Large intestine (tissue), 3 donors: ENCODE results near the gene KIF6. TPM values are rescaled to one million over a fixed set of nuclear protein-coding genes. Genes with fewer than 3 reads are reported as not detected.

Source experiments
- DNase-seq, 2 donors: peaks; one replicate each; pipeline versions ENCODE4 v3.0.0 to v3.0.0-alpha.2; 2013
- H3K27ac ChIP-seq: one replicate; pipeline ENCODE4 v1.5.1; 2013; ENCODE audit warnings: low read length
- H3K27me3 ChIP-seq: 2 replicates; pipeline ENCODE4 v1.6.1; 2013; ENCODE audit warnings: low read length; ENCODE audit not compliant: control insufficient read depth, insufficient read depth
- H3K36me3 ChIP-seq: 2 replicates; pipeline ENCODE4 v1.6.1; 2013; ENCODE audit warnings: low read length; ENCODE audit not compliant: control insufficient read depth, insufficient read depth
- H3K4me1 ChIP-seq: one replicate; pipeline ENCODE4 v1.6.1; 2013; ENCODE audit warnings: low read length; ENCODE audit not compliant: control insufficient read depth, insufficient read depth
- H3K4me3 ChIP-seq: one replicate; pipeline ENCODE4 v1.5.1; 2013; ENCODE audit warnings: low read length
- H3K9me3 ChIP-seq: one replicate; pipeline ENCODE4 v1.6.1; 2013; ENCODE audit warnings: mild to moderate bottlenecking, low read depth, low read length, moderate library complexity; ENCODE audit not compliant: control insufficient read depth
- WGBS: methylation state at CpG from one replicate; pipeline ENCODE4 v1.1.5; 2013; ENCODE audit warnings: low lambda C conversion rate; ENCODE audit not compliant: insufficient coverage; 5-methylcytosine and 5-hydroxymethylcytosine counted together
- polyA plus RNA-seq: library from polyadenylated mRNA; unstranded; fragments of 120-200 nt; gene quantifications from one replicate; pipeline ENCODE4 v1.2.1, GENCODE V29; 2013

The KIF6 gene
- polyA plus RNA-seq, 1 donor = 0.70 TPM

- H3K27ac ChIP-seq = no peak overlapping the region
Measured at GRCh38 chr6:39370390-39370789, 354.8 kb downstream of the KIF6 start.

GRCh38 chr6:39369987-39370386 is 355.2 kb downstream of the KIF6 start:
- H3K9me3 ChIP-seq = no peaks in the 10 kb centered on the region
- H3K27ac ChIP-seq = no peak overlapping the region
- no peaks in the 10 kb centered on the region for H3K27me3 ChIP-seq
- H3K36me3 ChIP-seq = no peaks in the 10 kb centered on the region
- H3K4me3 ChIP-seq = no peak overlapping the region
- no peak for DNase-seq
- WGBS = no CpG with 5 or more reads among the region's 1 CpG
- no peaks in the 10 kb centered on the region for H3K4me1 ChIP-seq

More at GRCh38 chr6:39370390-39370789, 354.8 kb downstream of the KIF6 start:
- no peaks in the 10 kb centered on the region for H3K9me3 ChIP-seq
- H3K4me1 ChIP-seq = no peaks in the 10 kb centered on the region
- no peak for DNase-seq
- H3K4me3 ChIP-seq = no peak overlapping the region
- no peaks in the 10 kb centered on the region for H3K27me3 ChIP-seq
- H3K36me3 ChIP-seq = no peaks in the 10 kb centered on the region
- no CpG with 5 or more reads among the region's 3 CpGs for WGBS

GRCh38 chr6:39367700-39368099 is 357.5 kb downstream of the KIF6 start:
- WGBS = no CpG with 5 or more reads among the region's 3 CpGs
- no peaks in the 10 kb centered on the region for H3K4me1 ChIP-seq
- no peak for DNase-seq
- H3K4me3 ChIP-seq = no peak overlapping the region
- no peaks in the 10 kb centered on the region for H3K36me3 ChIP-seq
- no peaks in the 10 kb centered on the region for H3K27me3 ChIP-seq
- no peak overlapping the region for H3K27ac ChIP-seq
- no peaks in the 10 kb centered on the region for H3K9me3 ChIP-seq

GRCh38 chr6:39366931-39367618 is 358.1 kb downstream of the KIF6 start:
- Histone ChIP-seq H3K36me3 (no peaks in the 10 kb centered on the region), H3K9me3 (no peaks in the 10 kb centered on the region), H3K27ac (no peak overlapping the region), H3K27me3 (no peaks in the 10 kb centered on the region), H3K4me3 (no peak overlapping the region), H3K4me1 (no peaks in the 10 kb centered on the region)
- WGBS = no CpG with 5 or more reads among the region's 9 CpGs
- no peak for DNase-seq

GRCh38 chr6:39365281-39366074 is 359.7 kb downstream of the KIF6 start:
- H3K4me3 ChIP-seq = no peak overlapping the region
- WGBS = 100% methylated on average over 1 of the region's 13 CpGs

GRCh38 chr6:39363280-39363679 is 361.9 kb downstream of the KIF6 start:
- H3K4me1 ChIP-seq = peaks cover under 1% of the 10 kb centered on the region
- H3K4me3 ChIP-seq = no peak overlapping the region
- H3K36me3 ChIP-seq = no peaks in the 10 kb centered on the region
- 80% methylated on average over 1 of the region's 8 CpGs for WGBS
- DNase-seq = no peak
- no peaks in the 10 kb centered on the region for H3K27me3 ChIP-seq
- H3K9me3 ChIP-seq = no peaks in the 10 kb centered on the region
- H3K27ac ChIP-seq = no peak overlapping the region

More at GRCh38 chr6:39365281-39366074, 359.7 kb downstream of the KIF6 start:
- Histone ChIP-seq H3K9me3 (no peaks in the 10 kb centered on the region), H3K27ac (no peak overlapping the region), H3K27me3 (no peaks in the 10 kb centered on the region), H3K36me3 (no peaks in the 10 kb centered on the region), H3K4me1 (no peaks in the 10 kb centered on the region)
- no peak for DNase-seq

GRCh38 chr6:39362487-39362865 is 362.7 kb downstream of the KIF6 start:
- no peaks in the 10 kb centered on the region for H3K36me3 ChIP-seq
- DNase-seq = no peak
- H3K27ac ChIP-seq = no peak overlapping the region
- no peaks in the 10 kb centered on the region for H3K9me3 ChIP-seq
- no CpG with 5 or more reads among the region's 3 CpGs for WGBS
- no peak overlapping the region for H3K4me3 ChIP-seq
- no peaks in the 10 kb centered on the region for H3K27me3 ChIP-seq
- H3K4me1 ChIP-seq = peaks cover 3% of the 10 kb centered on the region

GRCh38 chr6:39361657-39362486 is 363.3 kb downstream of the KIF6 start:
- Histone ChIP-seq H3K27ac (no peak overlapping the region), H3K36me3 (no peaks in the 10 kb centered on the region), H3K4me1 (peaks cover 3% of the 10 kb centered on the region), H3K27me3 (no peaks in the 10 kb centered on the region), H3K4me3 (no peak overlapping the region), H3K9me3 (no peaks in the 10 kb centered on the region)
- no CpG with 5 or more reads among the region's 21 CpGs for WGBS
- DNase-seq = peak; percentile 61 to 67

- Histone ChIP-seq H3K4me1 (peaks cover 3% of the 10 kb centered on the region), H3K36me3 (no peaks in the 10 kb centered on the region), H3K4me3 (no peak overlapping the region), H3K27ac (no peak overlapping the region), H3K9me3 (no peaks in the 10 kb centered on the region), H3K27me3 (no peaks in the 10 kb centered on the region)
- no peak for DNase-seq
- WGBS = no CpG with 5 or more reads among the region's 9 CpGs
Measured at GRCh38 chr6:39360378-39360777, 364.8 kb downstream of the KIF6 start.

- peaks cover 3% of the 10 kb centered on the region for H3K4me1 ChIP-seq
- peak; percentile 67 for DNase-seq
- no peak overlapping the region for H3K27ac ChIP-seq
- H3K36me3 ChIP-seq = no peaks in the 10 kb centered on the region
- H3K9me3 ChIP-seq = no peaks in the 10 kb centered on the region
- no CpG with 5 or more reads among the region's 7 CpGs for WGBS
- H3K27me3 ChIP-seq = no peaks in the 10 kb centered on the region
- H3K4me3 ChIP-seq = no peak overlapping the region
Measured at GRCh38 chr6:39357998-39358686, 367.1 kb downstream of the KIF6 start.
